ENCODE results near the gene CGNL1. TPM values are rescaled to one million over a fixed set of nuclear protein-coding genes. Genes with fewer than 3 reads are reported as not detected.

Gene CGNL1
- total RNA-seq, 1 donor from 2014 or later, result 26.7 TPM

- DNase-seq (ENCODE audit: extremely low read depth, low read depth, low spot score), result no peak
Measured at GRCh38 chr15:57559875-57560274, 183.6 kb downstream of the CGNL1 start.

GRCh38 chr15:57561041-57561711 lies 184.9 kb downstream of the CGNL1 start:
- DNase-seq (ENCODE audit: extremely low read depth, low read depth, low spot score), result no peak

- DNase-seq (ENCODE audit: extremely low read depth, low read depth, low spot score), result no peak
Measured at GRCh38 chr15:57562196-57562769, 186.0 kb downstream of the CGNL1 start.

- DNase-seq (ENCODE audit: extremely low read depth, low read depth, low spot score), result no peak
Measured at GRCh38 chr15:57563416-57563815, 187.1 kb downstream of the CGNL1 start.

- no peak for DNase-seq (ENCODE audit: extremely low read depth, low read depth, low spot score)
Measured at GRCh38 chr15:57565311-57565710, 189.0 kb downstream of the CGNL1 start.

GRCh38 chr15:57566834-57567233 lies 190.5 kb downstream of the CGNL1 start:
- no peak for DNase-seq (ENCODE audit: extremely low read depth, low read depth, low spot score)

GRCh38 chr15:57567891-57568290 lies 191.6 kb downstream of the CGNL1 start:
- no peak for DNase-seq (ENCODE audit: extremely low read depth, low read depth, low spot score)

GRCh38 chr15:57568299-57568698 lies 192.0 kb downstream of the CGNL1 start:
- no peak for DNase-seq (ENCODE audit: extremely low read depth, low read depth, low spot score)

- DNase-seq (ENCODE audit: extremely low read depth, low read depth, low spot score), result no peak
Measured at GRCh38 chr15:57570340-57570739, 194.0 kb downstream of the CGNL1 start.

GRCh38 chr15:57570994-57571393 lies 194.7 kb downstream of the CGNL1 start:
- DNase-seq (ENCODE audit: extremely low read depth, low read depth, low spot score), result no peak

- no peak for DNase-seq (ENCODE audit: extremely low read depth, low read depth, low spot score)
Measured at GRCh38 chr15:57571725-57572124, 195.4 kb downstream of the CGNL1 start.

GRCh38 chr15:57572468-57572867 lies 196.2 kb downstream of the CGNL1 start:
- DNase-seq (ENCODE audit: extremely low read depth, low read depth, low spot score), result no peak

- DNase-seq (ENCODE audit: extremely low read depth, low read depth, low spot score), result no peak
Measured at GRCh38 chr15:57573151-57573550, 196.8 kb downstream of the CGNL1 start.

- no peak for DNase-seq (ENCODE audit: extremely low read depth, low read depth, low spot score)
Measured at GRCh38 chr15:57575363-57575762, 199.1 kb downstream of the CGNL1 start.

GRCh38 chr15:57578288-57578900 lies 202.1 kb downstream of the CGNL1 start:
- no peak for DNase-seq (ENCODE audit: extremely low read depth, low read depth, low spot score)

- no peak for DNase-seq (ENCODE audit: extremely low read depth, low read depth, low spot score)
Measured at GRCh38 chr15:57580428-57580827, 204.1 kb downstream of the CGNL1 start.

GRCh38 chr15:57580866-57581265 lies 204.6 kb downstream of the CGNL1 start:
- DNase-seq (ENCODE audit: extremely low read depth, low read depth, low spot score), result no peak

GRCh38 chr15:57582090-57582489 lies 205.8 kb downstream of the CGNL1 start:
- DNase-seq (ENCODE audit: extremely low read depth, low read depth, low spot score), result no peak

- no peak for DNase-seq (ENCODE audit: extremely low read depth, low read depth, low spot score)
Measured at GRCh38 chr15:57583282-57583681, 207.0 kb downstream of the CGNL1 start.

GRCh38 chr15:57583720-57584119 lies 207.4 kb downstream of the CGNL1 start:
- no peak for DNase-seq (ENCODE audit: extremely low read depth, low read depth, low spot score)

GRCh38 chr15:57586661-57587424 lies 210.5 kb downstream of the CGNL1 start:
- DNase-seq (ENCODE audit: extremely low read depth, low read depth, low spot score), result no peak

- DNase-seq (ENCODE audit: extremely low read depth, low read depth, low spot score), result no peak
Measured at GRCh38 chr15:57589281-57589680, 213.0 kb downstream of the CGNL1 start.
